Effector memory CD8-positive, alpha-beta T cell (primary cell): ENCODE data around the gene TBC1D14.
"Not testable (repeated sequence)": the region's sequence is repeated elsewhere in the genome, so short reads cannot be mapped to it uniquely, and the experiment has no call there.

Experiments
- ATAC-seq: fragments of 150-1000 bp; cut with Tn5 transposase; replicated peaks from 2 replicates; pipeline ENCODE4 v1.10.0; 2021; ENCODE audit warnings: mild to moderate bottlenecking, moderate library complexity
- DNase-seq, 3 experiments: peaks; one replicate each; pipeline ENCODE4 v3.0.0; 2021
- H3K27ac Mint-ChIP-seq, 2 donors: one replicate each; pipeline ENCODE4 v1.8.0; 2022; ENCODE audit warnings: mild to moderate bottlenecking in 2 of 2, mixed read lengths in 2 of 2, moderate library complexity in 2 of 2
- H3K27me3 Mint-ChIP-seq, 2 donors: one replicate each; pipeline ENCODE4 v1.8.0; 2022; ENCODE audit warnings: mixed read lengths in 2 of 2
- H3K36me3 Mint-ChIP-seq: one replicate; pipeline ENCODE4 v1.8.0; 2022; ENCODE audit warnings: mild to moderate bottlenecking, moderate library complexity, mixed read lengths; ENCODE audit not compliant: insufficient read depth
- H3K4me1 Mint-ChIP-seq, 2 donors: one replicate each; pipeline ENCODE4 v1.8.0; 2022; ENCODE audit warnings: low read depth in 2 of 2, mixed read lengths in 2 of 2
- H3K4me3 Mint-ChIP-seq, 2 donors: one replicate each; pipeline ENCODE4 v1.8.0; 2022; ENCODE audit warnings: mild to moderate bottlenecking in 2 of 2, mixed read lengths in 2 of 2, moderate library complexity in 2 of 2
- H3K9me3 Mint-ChIP-seq, 2 donors: one replicate each; pipeline ENCODE4 v1.8.0; 2022; ENCODE audit warnings: mixed read lengths in 2 of 2

Gene TBC1D14

GRCh38 chr4:6893449-6894085 lies 16.1 kb upstream of the TBC1D14 start:
- H3K36me3 Mint-ChIP-seq: peaks cover 7% of the 10 kb centered on the region
- peak overlapping the region; percentile 86 to 93 for H3K27ac Mint-ChIP-seq
- no peaks in the 10 kb centered on the region for H3K27me3 Mint-ChIP-seq
- peaks cover 20 to 25% of the 10 kb centered on the region in 2 donors for H3K4me1 Mint-ChIP-seq
- peak overlapping the region in 1 of 2 donors; percentile 83 for H3K4me3 Mint-ChIP-seq
- no peaks in the 10 kb centered on the region for H3K9me3 Mint-ChIP-seq
- ATAC-seq (no peak), DNase-seq (no peak)

DNA sequence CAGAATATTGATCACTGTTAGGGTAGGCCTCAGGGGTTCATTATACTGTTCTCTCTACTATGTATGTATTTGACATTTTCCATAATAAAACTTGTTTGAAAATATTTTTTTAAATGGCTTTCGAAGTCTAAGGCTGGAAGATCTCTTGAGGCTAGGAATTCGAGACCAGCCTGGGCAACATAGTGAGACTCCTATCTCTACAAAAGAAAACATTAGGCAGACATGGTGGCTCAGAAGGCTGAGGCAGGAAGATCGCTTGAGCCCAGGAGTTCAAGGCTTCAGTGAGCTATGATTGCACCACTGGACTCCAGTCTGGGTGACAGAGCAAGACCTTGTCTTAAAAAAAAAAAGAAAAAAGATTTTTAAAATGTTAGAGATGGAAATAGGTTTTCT lies 15.5 kb upstream of the TBC1D14 start:
- H3K27ac Mint-ChIP-seq: peak overlapping the region; percentile 86 to 93
- no peak overlapping the region for H3K4me3 Mint-ChIP-seq
- no peak for ATAC-seq
- DNase-seq: no peak
- H3K36me3 Mint-ChIP-seq: peaks cover 7% of the 10 kb centered on the region
- H3K27me3 Mint-ChIP-seq: no peaks in the 10 kb centered on the region
- peaks cover 24 to 29% of the 10 kb centered on the region in 2 donors for H3K4me1 Mint-ChIP-seq
- no peaks in the 10 kb centered on the region for H3K9me3 Mint-ChIP-seq

DNA sequence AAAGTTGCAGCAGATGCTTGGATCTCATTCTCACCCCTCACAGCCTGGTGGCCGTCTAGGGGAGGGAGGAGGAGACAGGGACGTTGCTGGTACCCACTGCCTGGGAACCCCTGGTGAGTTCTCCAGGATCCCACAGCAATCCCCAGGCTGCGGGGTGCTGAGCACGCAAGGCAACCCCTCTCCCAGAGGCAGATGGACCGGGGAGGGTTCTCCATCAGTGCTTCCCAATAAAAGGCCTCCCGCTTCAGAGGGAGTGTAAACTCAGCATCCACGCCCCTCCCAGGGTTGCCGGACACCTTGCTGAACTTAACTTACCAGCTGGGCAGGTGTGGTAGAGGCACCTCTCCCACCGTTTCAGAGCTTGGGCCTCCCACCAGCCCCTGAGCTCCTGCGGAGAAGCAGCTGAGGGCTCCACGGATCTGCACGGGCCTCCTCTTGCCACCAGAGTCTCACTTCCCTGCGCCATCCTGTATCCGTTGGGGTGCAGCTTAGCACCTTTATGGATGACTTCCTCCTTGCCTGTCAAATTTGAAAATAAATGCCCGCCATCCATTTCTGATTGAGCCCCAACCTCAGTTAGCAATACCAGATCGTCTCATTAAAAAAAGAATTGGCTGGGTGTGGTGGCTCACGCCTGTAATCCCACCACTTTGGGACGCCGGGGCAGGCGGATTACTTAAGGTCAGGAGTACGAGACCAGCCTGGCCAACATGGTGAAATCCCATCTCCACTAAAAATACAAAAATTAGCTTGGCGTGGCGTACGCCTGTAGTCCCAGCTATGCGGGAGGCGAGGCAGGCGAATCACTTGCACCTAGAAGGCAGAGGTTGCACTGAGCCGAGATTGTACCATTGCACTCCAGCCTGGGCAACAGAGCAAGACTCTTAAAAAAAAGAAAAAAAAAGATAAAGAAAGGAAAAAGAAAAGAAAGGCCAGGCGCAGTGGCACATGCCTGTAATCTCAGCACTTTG lies 14.8 kb upstream of the TBC1D14 start:
- ATAC-seq (no peak), DNase-seq (no peak)
- H3K4me3 Mint-ChIP-seq: peak overlapping the region; percentile 52 to 62
- peak overlapping the region; percentile 86 to 93 for H3K27ac Mint-ChIP-seq
- peaks cover 31 to 37% of the 10 kb centered on the region in 2 donors for H3K4me1 Mint-ChIP-seq
- H3K9me3 Mint-ChIP-seq: no peaks in the 10 kb centered on the region
- no peaks in the 10 kb centered on the region for H3K27me3 Mint-ChIP-seq
- peaks cover 12% of the 10 kb centered on the region for H3K36me3 Mint-ChIP-seq

DNA sequence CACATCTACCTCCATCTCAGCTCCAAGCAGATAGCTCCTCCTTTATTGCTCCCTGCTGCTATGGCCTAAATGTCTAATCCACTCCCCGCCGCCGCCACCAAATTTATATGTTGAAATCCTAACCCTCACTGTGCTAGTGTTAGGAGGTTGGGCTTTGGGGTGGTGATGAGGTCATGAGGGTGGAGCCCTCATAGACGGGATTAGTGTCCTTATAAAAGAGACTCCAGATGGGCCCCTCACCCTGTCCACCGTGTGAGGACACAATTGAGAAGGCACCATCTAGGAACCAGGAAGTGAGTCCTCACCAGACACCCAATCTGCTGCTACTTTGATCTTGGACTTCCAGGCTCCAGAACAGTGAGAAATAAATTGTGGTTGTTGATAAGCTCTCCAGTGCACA lies 13.6 kb upstream of the TBC1D14 start:
- DNase-seq: no peak

DNA sequence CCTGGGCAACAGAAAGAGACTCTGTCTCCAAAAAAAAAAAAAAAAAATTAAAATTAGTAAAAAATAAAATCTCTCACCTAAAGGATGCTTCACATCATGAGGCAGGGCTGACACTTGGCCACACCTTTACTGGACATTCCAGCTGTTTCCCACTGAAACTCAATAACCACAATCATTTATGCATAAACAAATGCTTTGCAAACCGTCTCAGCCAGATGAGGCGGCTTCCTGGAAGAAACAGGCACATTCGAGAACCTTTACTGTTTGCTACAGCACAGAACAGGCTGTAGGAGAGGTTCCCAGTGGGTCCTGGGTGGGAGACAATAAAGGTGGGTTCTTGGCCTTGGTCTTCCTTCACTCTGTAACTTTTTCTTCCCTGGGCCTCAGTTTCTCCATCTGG lies 10.9 kb upstream of the TBC1D14 start:
- Mint-ChIP-seq H3K4me3 (peak overlapping the region; percentile 73 to 82), H3K9me3 (no peaks in the 10 kb centered on the region), H3K27me3 (no peaks in the 10 kb centered on the region), H3K36me3 (peaks cover 9% of the 10 kb centered on the region), H3K4me1 (peaks cover 24 to 25% of the 10 kb centered on the region in 2 donors), H3K27ac (peak overlapping the region; percentile 94 to 95)
- DNase-seq: no peak
- ATAC-seq: no peak

More for the DNA sequence above, 13.6 kb upstream of the TBC1D14 start:
- peaks cover 12% of the 10 kb centered on the region for H3K36me3 Mint-ChIP-seq
- H3K27ac Mint-ChIP-seq: peak overlapping the region in 1 of 2 donors; percentile 28
- ATAC-seq: no peak
- peaks cover 41 to 43% of the 10 kb centered on the region in 2 donors for H3K4me1 Mint-ChIP-seq
- H3K9me3 Mint-ChIP-seq: no peaks in the 10 kb centered on the region
- no peak overlapping the region for H3K4me3 Mint-ChIP-seq
- H3K27me3 Mint-ChIP-seq: no peaks in the 10 kb centered on the region

DNA sequence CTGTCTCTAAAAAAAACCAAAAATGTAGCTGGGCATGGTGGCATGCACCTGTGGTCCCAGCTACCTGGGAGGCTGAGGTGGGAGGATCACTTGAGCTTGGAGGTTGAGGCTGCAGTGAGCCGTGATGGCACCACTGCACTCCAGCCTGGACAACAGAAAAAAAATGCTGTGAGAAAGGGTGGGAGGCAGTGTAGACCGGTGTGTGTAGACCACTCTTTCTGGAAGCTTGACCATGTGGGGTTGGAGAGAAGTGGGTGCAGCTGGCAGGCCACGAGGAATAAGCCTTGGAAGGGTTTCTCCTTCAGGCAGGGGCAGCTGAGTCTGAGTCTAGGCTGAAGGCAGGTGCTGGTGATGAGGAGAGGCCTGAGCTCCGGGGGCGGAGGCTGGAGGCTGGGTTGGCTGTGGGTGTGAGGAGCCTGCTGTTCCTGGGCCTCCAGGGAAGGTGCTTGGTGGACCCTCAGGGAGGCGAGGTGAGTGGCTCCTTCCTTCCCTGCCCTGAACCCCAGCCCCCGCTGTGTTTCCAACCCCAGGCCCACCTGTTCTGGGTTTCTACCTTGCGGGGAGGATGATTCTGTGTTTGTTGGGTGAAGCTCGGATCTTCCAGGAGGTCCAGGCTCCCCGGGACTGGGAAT lies 9.3 kb upstream of the TBC1D14 start:
- peak overlapping the region; percentile 94 to 95 for H3K27ac Mint-ChIP-seq
- H3K36me3 Mint-ChIP-seq: peaks cover 9% of the 10 kb centered on the region

GRCh38 chr4:6900956-6901355 lies 8.7 kb upstream of the TBC1D14 start:
- H3K4me1 Mint-ChIP-seq: peaks cover 18 to 25% of the 10 kb centered on the region in 2 donors
- no peak for ATAC-seq
- H3K4me3 Mint-ChIP-seq: peak overlapping the region in 1 of 2 donors; percentile 73
- H3K27me3 Mint-ChIP-seq: no peaks in the 10 kb centered on the region
- peak overlapping the region; percentile 94 to 95 for H3K27ac Mint-ChIP-seq
- DNase-seq: no peak
- no peaks in the 10 kb centered on the region for H3K9me3 Mint-ChIP-seq
- peaks cover 9% of the 10 kb centered on the region for H3K36me3 Mint-ChIP-seq

More for the DNA sequence above, 9.3 kb upstream of the TBC1D14 start:
- no peak for ATAC-seq
- H3K27me3 Mint-ChIP-seq: no peaks in the 10 kb centered on the region
- peaks cover 18 to 25% of the 10 kb centered on the region in 2 donors for H3K4me1 Mint-ChIP-seq
- H3K4me3 Mint-ChIP-seq: peak overlapping the region; percentile 73 to 82
- no peak for DNase-seq
- no peaks in the 10 kb centered on the region for H3K9me3 Mint-ChIP-seq

- H3K4me1 Mint-ChIP-seq: peaks cover 18 to 25% of the 10 kb centered on the region in 2 donors
- H3K36me3 Mint-ChIP-seq: peaks cover 9% of the 10 kb centered on the region
- no peak overlapping the region for H3K4me3 Mint-ChIP-seq
- ATAC-seq: no peak
- DNase-seq: no peak
- H3K9me3 Mint-ChIP-seq: no peaks in the 10 kb centered on the region
- no peaks in the 10 kb centered on the region for H3K27me3 Mint-ChIP-seq
- peak overlapping the region in 1 of 2 donors; percentile 95 for H3K27ac Mint-ChIP-seq
These were observed 7.8 kb upstream of the TBC1D14 start for GRCh38 chr4:6901669-6902317.

DNA sequence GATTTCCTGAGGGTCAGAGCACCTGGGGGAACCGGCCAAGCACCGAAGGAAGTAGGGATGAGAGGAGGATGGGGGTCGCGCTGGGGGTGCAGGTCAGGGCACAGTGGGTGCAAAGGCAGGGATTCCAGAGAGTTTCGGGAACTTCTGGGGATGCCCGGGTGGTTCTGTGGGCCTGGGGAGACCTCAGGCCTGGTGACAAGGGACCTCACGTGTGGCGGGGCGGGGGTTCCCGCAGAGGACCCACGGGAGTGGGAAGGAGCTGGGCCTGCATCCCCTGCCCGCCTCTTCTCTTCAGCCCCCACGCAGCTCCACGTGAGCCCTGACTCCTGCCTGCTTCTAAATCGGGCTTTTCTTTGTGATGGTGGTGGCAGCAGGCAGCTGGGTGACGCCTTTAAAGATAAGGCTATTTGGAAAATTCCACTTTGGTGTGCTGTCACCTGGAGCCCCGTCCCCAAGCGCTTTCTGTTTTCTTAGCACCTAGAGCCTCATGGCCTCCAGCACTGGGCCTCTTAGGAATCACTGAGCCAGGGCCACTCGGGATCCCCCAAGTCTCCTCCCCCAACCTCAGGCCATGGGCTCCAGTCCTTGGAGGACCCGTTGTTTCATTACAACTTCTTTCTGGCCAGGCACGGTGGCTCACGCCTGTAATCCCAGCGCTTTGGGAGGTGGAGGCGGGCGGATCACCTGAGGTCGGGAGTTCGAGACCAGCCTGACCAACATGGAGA lies 7.1 kb upstream of the TBC1D14 start:
- H3K4me3 Mint-ChIP-seq: no peak overlapping the region
- no peaks in the 10 kb centered on the region for H3K27me3 Mint-ChIP-seq
- no peak overlapping the region for H3K27ac Mint-ChIP-seq
- DNase-seq (no peak), ATAC-seq (no peak)
- H3K36me3 Mint-ChIP-seq: peaks cover 9% of the 10 kb centered on the region
- H3K4me1 Mint-ChIP-seq: peaks cover 22 to 25% of the 10 kb centered on the region in 2 donors
- H3K9me3 Mint-ChIP-seq: no peaks in the 10 kb centered on the region

GRCh38 chr4:6905516-6906445 lies 3.8 kb upstream of the TBC1D14 start:
- Mint-ChIP-seq H3K4me1 (peaks cover 19 to 21% of the 10 kb centered on the region in 2 donors), H3K9me3 (no peaks in the 10 kb centered on the region), H3K4me3 (no peak overlapping the region), H3K27ac (no peak overlapping the region), H3K36me3 (peaks cover 9% of the 10 kb centered on the region), H3K27me3 (no peaks in the 10 kb centered on the region)
- ATAC-seq: no peak
- DNase-seq: no peak

- H3K27me3 Mint-ChIP-seq, H3K9me3 Mint-ChIP-seq: not testable (repeated sequence)
These were observed 3.1 kb upstream of the TBC1D14 start for GRCh38 chr4:6906486-6906885.

More at GRCh38 chr4:6906486-6906885, 3.1 kb upstream of the TBC1D14 start:
- DNase-seq, H3K27ac Mint-ChIP-seq, H3K4me3 Mint-ChIP-seq, H3K36me3 Mint-ChIP-seq, ATAC-seq: not testable (repeated sequence)
- peaks cover 23% of the 10 kb centered on the region in 2 donors for H3K4me1 Mint-ChIP-seq
